GM18505 (cell line): ENCODE data around the gene KDM4D.
"Not testable (repeated sequence)": the region's sequence is repeated elsewhere in the genome, so short reads cannot be mapped to it uniquely, and the experiment has no call there.

ENCODE experiments used
- ATAC-seq: cut with Tn5 transposase; IDR thresholded peaks from one replicate; pipeline ENCODE4 v1.9.1; 2021; ENCODE audit not compliant: unreplicated experiment
- POLR2A ChIP-seq: IDR thresholded peaks from 4 replicates; pipeline ENCODE4 v1.6.1; 2011; ENCODE audit warnings: borderline replicate concordance; ENCODE audit not compliant: insufficient read depth, insufficient read length; ENCODE audit errors: extremely low read depth

The KDM4D gene

GRCh38 chr11:94987378-94987777, 13.9 kb downstream of the KDM4D start:
- ATAC-seq, result no peak
- no peak for TF ChIP-seq POLR2A

- TF ChIP-seq POLR2A, result no peak
- no peak for ATAC-seq
These were observed 15.2 kb downstream of the KDM4D start for GRCh38 chr11:94988748-94989147.

DNA sequence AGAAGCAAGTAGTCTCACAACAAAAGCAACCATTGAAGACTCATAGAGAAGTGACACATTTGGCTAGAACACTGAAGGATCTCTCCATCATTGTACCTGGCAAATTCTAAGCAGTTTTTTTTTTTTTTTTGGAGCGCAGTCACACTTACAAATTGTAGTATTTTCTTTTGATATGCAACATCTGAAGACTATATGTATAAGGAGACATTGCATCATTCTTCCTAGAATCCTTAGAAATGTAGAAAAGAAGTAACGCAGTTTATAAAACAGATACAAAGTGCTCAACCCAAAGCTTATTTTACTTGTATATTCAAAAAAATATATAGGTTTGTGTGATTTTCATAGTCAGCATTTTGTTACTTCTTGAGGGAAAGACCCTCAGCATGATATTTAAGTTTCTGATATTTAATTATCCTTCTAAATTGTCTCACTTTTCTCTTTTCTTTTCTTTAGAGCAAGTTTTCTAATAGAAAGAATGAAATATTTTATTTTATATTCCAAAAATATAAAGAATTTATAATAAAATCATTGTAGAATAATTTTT, 20.0 kb downstream of the KDM4D start:
- TF ChIP-seq POLR2A, result no peak
- ATAC-seq, result no peak

DNA sequence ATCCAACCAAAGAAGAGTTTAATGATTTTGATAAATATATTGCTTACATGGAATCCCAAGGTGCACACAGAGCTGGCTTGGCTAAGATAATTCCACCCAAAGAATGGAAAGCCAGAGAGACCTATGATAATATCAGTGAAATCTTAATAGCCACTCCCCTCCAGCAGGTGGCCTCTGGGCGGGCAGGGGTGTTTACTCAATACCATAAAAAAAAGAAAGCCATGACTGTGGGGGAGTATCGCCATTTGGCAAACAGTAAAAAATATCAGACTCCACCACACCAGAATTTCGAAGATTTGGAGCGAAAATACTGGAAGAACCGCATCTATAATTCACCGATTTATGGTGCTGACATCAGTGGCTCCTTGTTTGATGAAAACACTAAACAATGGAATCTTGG, 23.9 kb downstream of the KDM4D start:
- no peak for ATAC-seq
- no peak for TF ChIP-seq POLR2A

- ATAC-seq, result no peak
- no peak for TF ChIP-seq POLR2A
These were observed 24.8 kb downstream of the KDM4D start for GRCh38 chr11:94998285-94998684.

- TF ChIP-seq POLR2A, result no peak
- ATAC-seq, result no peak
These were observed 30.2 kb downstream of the KDM4D start for GRCh38 chr11:95003716-95004115.

GRCh38 chr11:95005642-95006041, 32.1 kb downstream of the KDM4D start:
- no peak for ATAC-seq
- TF ChIP-seq POLR2A, result no peak

DNA sequence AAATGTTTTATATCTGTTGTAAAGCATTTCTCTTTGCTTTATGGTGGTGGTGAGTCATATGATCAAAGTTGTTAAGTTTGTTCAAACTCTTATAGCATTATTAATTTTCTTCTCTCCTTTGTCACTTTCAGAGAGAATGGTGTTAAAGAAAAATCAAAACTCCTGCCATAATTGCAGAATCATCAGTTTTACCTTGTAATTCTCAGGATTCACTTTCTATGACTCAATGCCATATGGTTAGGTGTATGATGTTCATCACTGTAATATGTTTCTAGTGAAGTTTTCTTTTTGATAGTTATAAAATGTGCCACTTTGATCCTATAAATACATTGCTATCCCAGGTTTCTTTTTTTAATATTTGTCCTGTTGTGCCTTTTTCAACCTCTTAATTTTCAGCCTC, 37.9 kb downstream of the KDM4D start:
- TF ChIP-seq POLR2A, result no peak
- ATAC-seq, result no peak

GRCh38 chr11:95014184-95014821, 40.8 kb downstream of the KDM4D start:
- TF ChIP-seq POLR2A, result no peak
- no peak for ATAC-seq

DNA sequence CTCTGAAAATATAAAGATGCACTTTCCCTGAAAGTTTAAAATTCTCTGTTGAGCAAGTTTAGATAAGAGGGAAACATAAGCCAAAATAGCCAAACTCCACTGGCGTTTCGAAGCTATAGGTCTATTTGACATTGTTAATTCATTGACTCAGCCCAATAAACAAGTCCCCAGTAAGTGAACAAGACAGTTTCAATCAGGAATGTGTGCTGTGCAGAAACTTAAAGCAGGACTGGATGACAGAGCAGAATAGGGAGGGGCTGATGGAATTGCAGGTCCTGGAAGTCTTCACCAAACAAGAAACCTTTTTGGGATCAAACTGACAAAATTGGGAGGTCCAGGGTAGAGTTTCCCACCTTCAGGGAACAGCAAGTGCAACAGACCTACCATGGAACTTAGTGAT, 42.6 kb downstream of the KDM4D start:
- ATAC-seq, result no peak
- TF ChIP-seq POLR2A, result no peak

GRCh38 chr11:95021468-95021867, 48.0 kb downstream of the KDM4D start:
- not testable (repeated sequence) for ATAC-seq

- no peak for ATAC-seq
These were observed 51.4 kb downstream of the KDM4D start, which contains the start of gene KDM4E for GRCh38 chr11:95024958-95025357. Gene KDM4E (plus strand): TSS chr11:95025258. CDS start chr11:95025558, 300 bp downstream.

DNA sequence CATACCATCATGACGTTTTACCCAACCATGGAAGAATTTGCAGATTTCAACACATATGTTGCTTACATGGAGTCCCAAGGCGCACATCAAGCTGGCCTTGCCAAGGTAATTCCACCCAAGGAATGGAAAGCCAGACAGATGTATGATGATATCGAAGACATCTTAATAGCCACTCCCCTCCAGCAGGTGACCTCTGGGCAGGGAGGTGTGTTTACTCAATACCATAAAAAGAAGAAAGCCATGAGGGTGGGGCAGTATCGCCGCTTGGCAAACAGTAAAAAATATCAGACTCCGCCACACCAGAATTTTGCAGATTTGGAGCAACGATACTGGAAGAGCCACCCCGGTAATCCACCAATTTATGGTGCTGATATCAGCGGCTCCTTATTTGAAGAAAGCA, 52.1 kb downstream of the KDM4D start:
- not testable (repeated sequence) for ATAC-seq

More at GRCh38 chr11:95024958-95025357, 51.4 kb downstream of the KDM4D start, which contains the start of gene KDM4E:
- TF ChIP-seq POLR2A, result no peak

DNA sequence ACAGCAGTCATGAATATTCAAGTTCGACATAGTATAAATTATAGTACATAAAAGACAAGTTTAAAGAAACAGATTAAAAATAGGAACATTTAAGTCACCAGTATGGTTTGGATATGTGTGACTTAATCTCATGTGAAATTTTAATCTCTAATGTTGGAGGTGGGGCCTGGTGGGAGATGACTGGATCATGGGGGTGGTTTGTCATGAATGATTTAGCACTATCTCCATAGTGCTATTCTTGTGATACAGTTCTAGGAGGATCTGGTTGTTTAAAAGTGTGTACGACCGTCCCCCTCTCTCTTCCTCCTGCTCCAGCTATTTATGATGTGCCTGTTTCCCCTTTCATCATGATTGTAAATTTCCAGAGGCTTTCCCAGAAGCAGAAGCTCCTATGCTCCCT, 54.8 kb downstream of the KDM4D start:
- ATAC-seq, result no peak
- no peak for TF ChIP-seq POLR2A

DNA sequence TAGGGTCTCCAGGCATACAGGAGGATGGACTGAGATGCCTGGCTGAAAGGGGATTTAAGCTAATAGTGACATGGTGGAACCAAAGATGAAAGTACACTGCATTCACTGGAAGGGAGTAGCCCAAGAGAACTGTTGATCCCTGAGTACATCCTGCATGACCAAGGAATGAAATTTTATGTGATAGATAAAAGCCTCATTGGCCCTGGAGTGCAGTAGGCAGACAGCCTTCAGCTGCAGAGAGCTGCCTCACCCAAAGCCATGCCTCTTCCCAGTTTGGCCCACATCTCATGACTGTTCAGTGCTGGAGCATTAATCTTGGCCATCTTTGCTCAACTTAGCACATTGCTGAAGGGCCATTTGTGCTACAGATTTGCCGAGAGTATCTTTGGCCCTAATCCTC, 59.5 kb downstream of the KDM4D start:
- no peak for TF ChIP-seq POLR2A
- ATAC-seq, result no peak

- no peak for ATAC-seq
- TF ChIP-seq POLR2A, result no peak
These were observed 61.8 kb downstream of the KDM4D start for GRCh38 chr11:95035316-95035715.

DNA sequence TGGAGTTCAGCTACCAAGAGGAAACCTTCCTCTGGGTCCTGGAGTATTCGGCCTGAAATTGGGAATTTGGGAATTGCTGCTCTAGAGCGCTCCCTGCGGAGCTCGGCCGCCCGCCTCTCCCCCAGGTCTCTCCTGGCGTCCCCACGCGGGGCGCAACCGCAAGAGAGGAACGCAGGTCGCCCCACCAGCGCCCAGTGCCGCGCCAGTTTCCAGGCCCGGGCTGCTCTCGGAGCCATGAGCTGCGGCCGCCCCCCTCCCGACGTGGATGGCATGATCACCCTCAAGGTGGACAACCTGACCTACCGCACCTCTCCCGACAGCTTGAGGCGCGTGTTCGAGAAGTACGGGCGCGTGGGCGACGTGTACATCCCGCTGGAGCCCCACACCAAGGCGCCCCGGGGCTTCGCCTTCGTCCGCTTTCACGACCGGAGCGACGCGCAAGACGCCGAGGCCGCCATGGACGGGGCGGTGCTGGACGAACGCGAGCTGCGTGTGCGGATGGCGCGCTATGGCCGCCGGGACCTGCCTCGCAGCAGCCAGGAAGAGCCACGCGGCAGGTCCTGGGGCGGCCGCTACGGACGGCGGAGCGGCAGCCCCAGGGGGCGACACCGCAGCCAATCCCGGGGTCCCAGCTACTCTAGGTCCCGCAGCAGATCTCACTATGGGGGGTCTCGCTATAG, 64.0 kb downstream of the KDM4D start:
- not testable (repeated sequence) for ATAC-seq
